ENCODE measurements around the gene CBLB. TPM values are rescaled to one million over a fixed set of nuclear protein-coding genes. Genes with fewer than 3 reads are reported as not detected.

CBLB gene
- total RNA-seq, 4 donors from 2014 or later = 14.8 to 46.4 (median 21.6) TPM

DNA sequence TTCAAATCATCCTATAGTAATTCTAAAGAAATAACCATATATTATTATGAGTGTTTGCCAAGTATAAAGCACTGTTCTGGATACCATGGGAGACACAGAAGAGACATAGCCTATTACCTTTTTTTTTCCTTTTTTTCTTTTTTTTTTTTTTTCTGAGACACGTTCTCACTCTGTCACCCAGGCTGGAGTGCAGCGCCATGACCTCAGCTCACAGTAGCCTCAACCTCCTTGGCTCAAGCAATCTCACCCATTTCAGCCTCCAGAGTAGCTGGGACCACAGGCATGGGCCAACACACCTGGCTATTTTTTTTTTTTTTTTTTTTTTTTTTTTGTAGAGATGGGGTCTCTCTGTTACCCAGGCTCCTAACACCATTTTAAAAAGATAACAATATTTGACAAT, 30.9 kb downstream of the CBLB start:
- H3K9me3 ChIP-seq = no peaks in the 10 kb centered on the region
- peak overlapping the region in 1 of 4 donors; percentile 17 for H3K27ac ChIP-seq
- in situ Hi-C loops (cut with MboI; ENCODE audit: low sequenced_read_pairs in 4 of 4) = no loop called here
- peaks cover 19 to 29% of the 10 kb centered on the region in 2 donors for H3K4me1 ChIP-seq
- no peak for ATAC-seq
- DNase-seq = no peak
- intact Hi-C loops (cut with DNase I; ENCODE audit: low total_unique reads) = no loop called here
- TF ChIP-seq CTCF (IDR thresholded peaks at IDR 0.05 in 4 of 5, conservative IDR thresholded peaks at IDR 0.05 in 1 of 5) = no peak
- H3K27me3 ChIP-seq = no peaks in the 10 kb centered on the region
- no peaks in the 10 kb centered on the region for H3K36me3 ChIP-seq
- H3K4me3 ChIP-seq = no peak overlapping the region

DNA sequence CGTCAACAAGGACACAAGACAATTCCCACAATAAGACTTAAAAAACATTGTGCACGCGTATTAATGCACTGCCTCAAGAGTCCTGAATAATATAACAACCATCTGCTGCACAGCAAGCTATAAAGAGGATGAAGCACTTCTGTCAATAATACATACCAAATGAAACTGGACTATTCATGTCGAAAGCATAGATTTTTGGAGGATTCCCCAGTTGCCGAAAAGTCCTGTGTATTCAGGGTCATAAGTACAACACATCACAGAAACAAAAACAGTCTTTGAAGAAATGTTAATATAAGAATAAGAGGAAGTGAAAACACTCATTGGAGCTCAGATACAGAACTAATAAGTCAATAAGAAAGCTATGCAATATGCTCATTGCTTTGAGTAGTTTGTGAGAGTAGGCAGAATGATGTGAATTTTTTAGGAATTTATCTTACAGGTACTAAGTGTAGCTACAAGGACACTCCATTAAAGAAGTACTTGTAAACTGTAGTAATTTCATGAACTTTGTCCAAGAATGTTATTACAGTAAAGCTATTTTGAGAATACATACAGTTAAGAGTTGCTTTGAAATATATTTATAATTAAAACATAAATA, 31.6 kb downstream of the CBLB start:
- in situ Hi-C loops (cut with MboI; ENCODE audit: low sequenced_read_pairs in 4 of 4) = no loop called here
- Histone ChIP-seq H3K36me3 (no peaks in the 10 kb centered on the region), H3K9me3 (no peaks in the 10 kb centered on the region), H3K4me1 (peaks cover 19 to 29% of the 10 kb centered on the region in 2 donors), H3K27me3 (no peaks in the 10 kb centered on the region), H3K27ac (peak overlapping the region in 1 of 4 donors; percentile 17), H3K4me3 (no peak overlapping the region)
- ATAC-seq (no peak), DNase-seq (no peak)
- intact Hi-C loops (cut with DNase I; ENCODE audit: low total_unique reads) = no loop called here
- TF ChIP-seq POLR2A (IDR thresholded peaks at IDR 0.05) (no peak), CTCF (IDR thresholded peaks at IDR 0.05 in 4 of 5, conservative IDR thresholded peaks at IDR 0.05 in 1 of 5) (no peak)

- no peak overlapping the region for H3K4me3 ChIP-seq
- TF ChIP-seq CTCF (IDR thresholded peaks at IDR 0.05 in 4 of 5, conservative IDR thresholded peaks at IDR 0.05 in 1 of 5) (no peak), POLR2A (IDR thresholded peaks at IDR 0.05) (no peak)
- H3K9me3 ChIP-seq = no peaks in the 10 kb centered on the region
- no peaks in the 10 kb centered on the region for H3K27me3 ChIP-seq
- ATAC-seq (no peak), DNase-seq (no peak)
- intact Hi-C loops (cut with DNase I; ENCODE audit: low total_unique reads) = no loop called here
- peaks cover 19 to 29% of the 10 kb centered on the region in 2 donors for H3K4me1 ChIP-seq
- no peaks in the 10 kb centered on the region for H3K36me3 ChIP-seq
- H3K27ac ChIP-seq = peak overlapping the region in 2 of 4 donors; percentile 11 to 14
- in situ Hi-C loops (cut with MboI; ENCODE audit: low sequenced_read_pairs in 4 of 4) = no loop called here
These were observed 32.3 kb downstream of the CBLB start for GRCh38 chr3:105836533-105836932.

- H3K4me3 ChIP-seq = no peak overlapping the region
- no peaks in the 10 kb centered on the region for H3K9me3 ChIP-seq
- in situ Hi-C loops (cut with MboI; ENCODE audit: low sequenced_read_pairs in 4 of 4) = no loop called here
- H3K27me3 ChIP-seq = no peaks in the 10 kb centered on the region
- no peak for TF ChIP-seq CTCF (IDR thresholded peaks at IDR 0.05 in 4 of 5, conservative IDR thresholded peaks at IDR 0.05 in 1 of 5)
- TF ChIP-seq POLR2A (IDR thresholded peaks at IDR 0.05) = no peak
- H3K4me1 ChIP-seq = peaks cover 19 to 30% of the 10 kb centered on the region in 2 donors
- no peak for ATAC-seq
- H3K36me3 ChIP-seq = no peaks in the 10 kb centered on the region
- intact Hi-C loops (cut with DNase I; ENCODE audit: low total_unique reads) = no loop called here
- DNase-seq = no peak
- peak overlapping the region in 1 of 4 donors; percentile 21 for H3K27ac ChIP-seq
These were observed 33.2 kb downstream of the CBLB start for GRCh38 chr3:105835606-105836005.

- intact Hi-C loops (cut with DNase I; ENCODE audit: low total_unique reads) (no loop called here), in situ Hi-C loops (cut with MboI; ENCODE audit: low sequenced_read_pairs in 4 of 4) (no loop called here)
- H3K4me3 ChIP-seq = no peak overlapping the region
- H3K9me3 ChIP-seq = no peaks in the 10 kb centered on the region
- H3K27me3 ChIP-seq = no peaks in the 10 kb centered on the region
- H3K4me1 ChIP-seq = peaks cover 27 to 38% of the 10 kb centered on the region in 2 donors
- ATAC-seq (no peak), DNase-seq (no peak)
- no peaks in the 10 kb centered on the region for H3K36me3 ChIP-seq
- peak overlapping the region in 1 of 4 donors; percentile 21 for H3K27ac ChIP-seq
- TF ChIP-seq POLR2A (IDR thresholded peaks at IDR 0.05) (no peak), CTCF (IDR thresholded peaks at IDR 0.05 in 4 of 5, conservative IDR thresholded peaks at IDR 0.05 in 1 of 5) (no peak)
These were observed 34.0 kb downstream of the CBLB start for GRCh38 chr3:105834768-105835167.

Measured in gastrocnemius medialis (tissue), 4 donors.